Natural killer cell treated with Interleukin-12 subunit alpha and Interleukin-12 subunit beta and Interleukin-15 and Interleukin-18, amount 100 ng/mL, for 72 hours (primary cell): ENCODE results near the gene PRKG1. TPM values are rescaled to one million over a fixed set of nuclear protein-coding genes. Genes with fewer than 3 reads are reported as not detected.
"Not testable (repeated sequence)": the region's sequence is repeated elsewhere in the genome, so short reads cannot be mapped to it uniquely, and the experiment has no call there.

ENCODE experiments used
- ATAC-seq, 2 donors: fragments of 150-1000 bp; cut with Tn5 transposase in 1 of 2; sonication (Bioruptor Pico), chemical (Tn5 transposase) in 1 of 2; 2 replicates each; pipeline ENCODE4 v1.10.0; 2021
- DNase-seq: peaks from one replicate; pipeline ENCODE4 v3.0.0; 2022; ENCODE audit warnings: low spot score
- H3K27ac Mint-ChIP-seq, 2 donors: 1 replicate in 1 of 2; 2 replicates in 1 of 2; pipeline ENCODE4 v1.8.0; 2022; ENCODE audit warnings: mixed read lengths in 2 of 2, mild to moderate bottlenecking in 1 of 2, moderate library complexity in 1 of 2
- H3K27me3 Mint-ChIP-seq, 2 donors: 1 replicate in 1 of 2; 2 replicates in 1 of 2; pipeline ENCODE4 v1.8.0; 2022; ENCODE audit warnings: mixed read lengths in 2 of 2
- H3K36me3 Mint-ChIP-seq: one replicate; pipeline ENCODE4 v1.8.0; 2022; ENCODE audit warnings: mixed read lengths
- H3K4me1 Mint-ChIP-seq, 2 donors: 1 replicate in 1 of 2; 2 replicates in 1 of 2; pipeline ENCODE4 v1.8.0; 2022; ENCODE audit warnings: low read depth in 2 of 2, mixed read lengths in 2 of 2, mild to moderate bottlenecking in 1 of 2
- H3K4me3 Mint-ChIP-seq: one replicate; pipeline ENCODE4 v1.8.0; 2022; ENCODE audit warnings: mixed read lengths
- H3K9me3 Mint-ChIP-seq: 2 replicates; pipeline ENCODE4 v1.8.0; 2022; ENCODE audit warnings: mixed read lengths
- total RNA-seq, 2 donors: library from RNA; stranded (reverse); gene quantifications; one replicate each; pipeline ENCODE4 v1.2.3, GENCODE V29; 2022

The PRKG1 gene
- total RNA-seq, 2 donors from 2014 or later, result 0.10 TPM; not detected in 1

DNA sequence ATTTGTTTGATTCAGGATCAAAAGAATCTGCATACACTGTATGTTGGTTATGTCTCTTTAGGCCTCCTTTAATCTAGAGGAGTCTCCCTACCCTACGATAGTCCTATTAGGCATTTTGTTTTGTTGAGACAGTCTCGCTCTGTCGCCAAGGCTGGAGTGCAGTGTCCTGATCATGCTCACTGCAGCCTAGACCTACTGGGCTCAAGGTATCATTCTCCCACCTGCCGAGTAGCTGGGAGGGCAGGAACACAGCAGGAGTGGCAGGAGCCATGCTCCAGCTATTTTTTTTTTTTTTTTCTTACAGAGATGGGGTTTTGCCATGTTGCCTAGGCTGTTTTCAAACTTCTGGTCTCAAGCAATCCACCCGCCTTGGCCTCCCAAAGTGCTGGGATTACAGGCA lies 1116.8 kb downstream of the PRKG1 start:
- Mint-ChIP-seq H3K4me3 (no peak overlapping the region), H3K27me3 (no peaks in the 10 kb centered on the region), H3K27ac (no peak overlapping the region), H3K4me1 (no peaks in the 10 kb centered on the region), H3K36me3 (no peaks in the 10 kb centered on the region), H3K9me3 (no peaks in the 10 kb centered on the region)
- no peak for ATAC-seq
- no peak for DNase-seq

GRCh38 chr10:52194191-52194590 lies 1119.9 kb downstream of the PRKG1 start:
- H3K36me3 Mint-ChIP-seq, result no peaks in the 10 kb centered on the region
- no peak overlapping the region for H3K27ac Mint-ChIP-seq
- H3K27me3 Mint-ChIP-seq, result no peaks in the 10 kb centered on the region
- H3K9me3 Mint-ChIP-seq, result no peaks in the 10 kb centered on the region
- no peaks in the 10 kb centered on the region for H3K4me1 Mint-ChIP-seq
- DNase-seq (no peak), ATAC-seq (no peak)
- no peak overlapping the region for H3K4me3 Mint-ChIP-seq

DNA sequence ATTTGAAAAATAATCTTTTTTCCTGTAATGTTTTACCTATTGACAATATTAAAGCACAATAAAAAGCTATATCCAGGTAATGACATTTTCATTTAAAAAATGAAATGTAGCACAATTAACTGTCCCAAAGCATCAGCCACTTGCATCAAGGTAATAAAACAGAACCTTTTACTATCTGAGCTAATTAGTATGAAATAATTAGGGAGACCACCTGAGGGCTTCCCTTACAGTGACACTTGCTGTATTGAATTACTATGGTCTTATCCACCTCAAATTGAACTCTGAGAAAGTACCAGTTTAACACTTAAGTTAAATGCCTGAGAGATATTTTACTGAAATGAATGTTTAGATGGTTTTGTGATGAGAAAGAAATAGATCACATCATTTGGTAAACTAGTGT lies 1120.4 kb downstream of the PRKG1 start:
- H3K27me3 Mint-ChIP-seq, result no peaks in the 10 kb centered on the region
- no peaks in the 10 kb centered on the region for H3K4me1 Mint-ChIP-seq
- H3K4me3 Mint-ChIP-seq, result no peak overlapping the region
- no peak overlapping the region for H3K27ac Mint-ChIP-seq
- no peaks in the 10 kb centered on the region for H3K9me3 Mint-ChIP-seq
- ATAC-seq, result no peak
- DNase-seq, result no peak
- H3K36me3 Mint-ChIP-seq, result no peaks in the 10 kb centered on the region

DNA sequence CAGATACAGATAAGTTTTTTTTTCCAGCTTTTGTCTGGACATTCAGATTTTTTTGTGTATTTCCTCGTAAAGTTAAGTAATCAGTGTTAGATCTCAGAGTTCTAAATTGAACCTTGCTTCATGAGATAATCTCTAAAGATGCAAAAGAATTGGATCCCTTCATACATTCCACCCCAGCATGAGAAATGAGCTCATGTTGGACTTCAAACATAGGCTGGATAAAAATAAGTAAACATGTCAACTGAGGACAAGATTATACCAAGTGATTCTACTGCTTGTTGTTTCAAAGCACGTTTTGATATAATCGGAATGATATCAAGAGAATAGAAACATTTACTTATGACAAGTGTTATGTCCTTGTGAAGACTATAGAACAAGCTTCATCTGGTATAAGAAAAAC lies 1122.8 kb downstream of the PRKG1 start:
- Mint-ChIP-seq H3K4me3 (no peak overlapping the region), H3K9me3 (no peaks in the 10 kb centered on the region), H3K27me3 (no peaks in the 10 kb centered on the region), H3K4me1 (no peaks in the 10 kb centered on the region), H3K36me3 (no peaks in the 10 kb centered on the region), H3K27ac (no peak overlapping the region)
- no peak for ATAC-seq
- no peak for DNase-seq

DNA sequence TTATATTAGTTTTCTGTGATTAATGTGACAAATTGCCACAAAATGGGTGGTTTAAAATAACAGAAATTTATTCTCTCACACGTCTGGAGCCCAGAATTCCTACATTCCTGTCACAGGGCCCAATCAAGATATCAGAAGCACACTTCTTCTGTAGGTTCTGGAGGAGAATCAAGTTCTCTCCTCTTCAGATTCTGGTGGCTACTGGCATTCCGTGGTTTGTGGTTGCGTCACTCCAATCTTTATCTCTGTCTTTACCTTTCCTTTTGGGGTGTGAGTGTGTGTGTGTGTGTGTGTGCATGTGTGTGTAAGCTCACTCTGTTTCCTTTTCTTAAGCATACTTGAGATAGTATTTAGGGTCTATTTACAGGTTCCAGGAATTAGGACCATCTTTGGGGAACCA lies 1124.3 kb downstream of the PRKG1 start:
- H3K36me3 Mint-ChIP-seq, result no peaks in the 10 kb centered on the region

GRCh38 chr10:52204906-52205305 lies 1130.6 kb downstream of the PRKG1 start:
- ATAC-seq, H3K4me3 Mint-ChIP-seq, H3K36me3 Mint-ChIP-seq, H3K27me3 Mint-ChIP-seq, DNase-seq, H3K4me1 Mint-ChIP-seq, H3K27ac Mint-ChIP-seq, H3K9me3 Mint-ChIP-seq: not testable (repeated sequence)

More for the DNA sequence above, 1124.3 kb downstream of the PRKG1 start:
- no peaks in the 10 kb centered on the region for H3K4me1 Mint-ChIP-seq
- H3K27ac Mint-ChIP-seq, result no peak overlapping the region
- H3K9me3 Mint-ChIP-seq, result peaks cover 2% of the 10 kb centered on the region
- ATAC-seq (no peak), DNase-seq (no peak)
- H3K4me3 Mint-ChIP-seq, result no peak overlapping the region
- H3K27me3 Mint-ChIP-seq, result no peaks in the 10 kb centered on the region

- Mint-ChIP-seq H3K36me3 (no peaks in the 10 kb centered on the region), H3K4me1 (no peaks in the 10 kb centered on the region), H3K4me3 (no peak overlapping the region), H3K27ac (no peak overlapping the region), H3K9me3 (peaks cover 4% of the 10 kb centered on the region), H3K27me3 (peaks cover 0 to 2% of the 10 kb centered on the region in 2 donors)
- no peak for ATAC-seq
- no peak for DNase-seq
Measured at GRCh38 chr10:52208365-52208764, 1134.1 kb downstream of the PRKG1 start.

DNA sequence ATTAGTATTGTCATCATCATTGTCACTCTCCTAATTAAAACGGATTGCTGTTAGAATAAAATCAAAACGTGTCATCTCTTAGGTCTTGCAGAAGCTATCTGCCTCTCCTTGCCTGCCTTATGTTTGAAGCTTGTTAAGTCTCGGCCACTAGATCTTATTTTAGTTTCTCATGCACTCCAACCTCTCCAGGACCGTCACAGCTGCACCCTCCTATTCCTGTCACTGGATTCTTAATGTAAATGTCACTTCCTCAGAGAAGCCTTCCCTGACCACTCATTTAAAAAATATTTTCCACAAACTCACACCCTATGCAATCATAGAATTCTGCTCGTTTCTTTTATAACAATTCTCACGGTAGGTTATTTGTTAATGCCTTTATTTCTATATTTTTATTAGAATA lies 1135.9 kb downstream of the PRKG1 start:
- DNase-seq (no peak), ATAC-seq (no peak)
- Mint-ChIP-seq H3K27me3 (no peaks in the 10 kb centered on the region), H3K36me3 (no peaks in the 10 kb centered on the region), H3K4me3 (no peak overlapping the region), H3K4me1 (no peaks in the 10 kb centered on the region), H3K9me3 (no peaks in the 10 kb centered on the region), H3K27ac (no peak overlapping the region)

DNA sequence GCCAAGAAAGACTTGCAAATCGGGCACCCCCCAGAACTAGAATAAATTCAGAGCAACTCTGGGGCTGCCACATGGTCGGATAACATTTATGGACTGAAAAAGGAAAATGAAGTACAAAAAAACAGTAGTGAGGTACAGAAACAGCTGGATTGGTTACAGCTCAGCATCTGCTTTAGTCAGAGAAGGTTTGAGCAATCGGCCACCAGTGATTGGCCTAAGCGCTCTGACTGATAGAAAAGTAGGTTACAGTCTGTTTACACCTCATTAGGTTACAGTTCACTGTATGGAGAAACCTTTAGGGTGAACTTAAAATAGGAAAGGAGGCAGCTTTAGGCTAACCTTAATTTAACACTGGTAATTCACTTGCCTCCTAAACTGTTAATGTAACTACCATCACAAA lies 1137.8 kb downstream of the PRKG1 start:
- no peaks in the 10 kb centered on the region for H3K27me3 Mint-ChIP-seq
- H3K4me3 Mint-ChIP-seq, result no peak overlapping the region
- H3K27ac Mint-ChIP-seq, result no peak overlapping the region
- no peaks in the 10 kb centered on the region for H3K36me3 Mint-ChIP-seq
- no peaks in the 10 kb centered on the region for H3K9me3 Mint-ChIP-seq
- H3K4me1 Mint-ChIP-seq, result no peaks in the 10 kb centered on the region
- DNase-seq, result no peak
- no peak for ATAC-seq

GRCh38 chr10:52212802-52213201 lies 1138.5 kb downstream of the PRKG1 start:
- Mint-ChIP-seq H3K4me1 (no peaks in the 10 kb centered on the region), H3K4me3 (no peak overlapping the region), H3K36me3 (no peaks in the 10 kb centered on the region), H3K27me3 (no peaks in the 10 kb centered on the region), H3K27ac (no peak overlapping the region), H3K9me3 (no peaks in the 10 kb centered on the region)
- no peak for ATAC-seq
- no peak for DNase-seq

- no peaks in the 10 kb centered on the region for H3K4me1 Mint-ChIP-seq
- H3K27me3 Mint-ChIP-seq, result no peaks in the 10 kb centered on the region
- ATAC-seq (no peak), DNase-seq (no peak)
- H3K9me3 Mint-ChIP-seq, result no peaks in the 10 kb centered on the region
- no peak overlapping the region for H3K4me3 Mint-ChIP-seq
- no peaks in the 10 kb centered on the region for H3K36me3 Mint-ChIP-seq
- H3K27ac Mint-ChIP-seq, result no peak overlapping the region
Measured at GRCh38 chr10:52213321-52213752, 1139.0 kb downstream of the PRKG1 start.

DNA sequence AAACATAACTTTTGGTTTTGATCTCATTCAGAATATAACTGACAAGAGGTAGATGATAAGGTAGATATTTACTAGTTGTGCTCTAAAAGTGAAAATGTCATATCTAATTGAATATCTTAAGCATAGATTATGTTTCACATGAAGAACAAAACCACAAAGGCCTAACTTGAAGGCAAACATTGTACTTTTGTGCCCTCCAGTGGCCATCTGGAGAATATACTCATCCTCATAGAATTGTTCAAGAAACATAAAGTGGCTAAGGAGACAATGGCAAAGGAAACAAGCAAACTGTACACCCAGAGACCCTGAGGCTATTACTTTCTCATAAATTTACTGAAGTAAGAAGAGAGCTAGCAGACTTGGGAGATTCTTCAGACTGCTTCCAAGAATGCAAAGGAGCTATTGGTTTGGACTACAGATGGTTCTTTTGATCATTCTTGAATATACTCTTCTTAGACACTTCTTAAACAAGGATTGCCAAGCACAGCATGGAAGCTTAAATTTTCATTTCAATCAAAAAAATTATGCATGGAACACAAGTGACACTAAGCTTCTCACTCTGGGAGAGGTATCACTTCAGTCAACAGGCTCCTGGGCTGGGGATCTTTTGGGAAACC lies 1141.6 kb downstream of the PRKG1 start:
- H3K4me1 Mint-ChIP-seq, result no peaks in the 10 kb centered on the region
- H3K4me3 Mint-ChIP-seq, result no peak overlapping the region
- no peaks in the 10 kb centered on the region for H3K27me3 Mint-ChIP-seq
- H3K36me3 Mint-ChIP-seq, result no peaks in the 10 kb centered on the region
- ATAC-seq (no peak), DNase-seq (no peak)
- no peak overlapping the region for H3K27ac Mint-ChIP-seq
- no peaks in the 10 kb centered on the region for H3K9me3 Mint-ChIP-seq

DNA sequence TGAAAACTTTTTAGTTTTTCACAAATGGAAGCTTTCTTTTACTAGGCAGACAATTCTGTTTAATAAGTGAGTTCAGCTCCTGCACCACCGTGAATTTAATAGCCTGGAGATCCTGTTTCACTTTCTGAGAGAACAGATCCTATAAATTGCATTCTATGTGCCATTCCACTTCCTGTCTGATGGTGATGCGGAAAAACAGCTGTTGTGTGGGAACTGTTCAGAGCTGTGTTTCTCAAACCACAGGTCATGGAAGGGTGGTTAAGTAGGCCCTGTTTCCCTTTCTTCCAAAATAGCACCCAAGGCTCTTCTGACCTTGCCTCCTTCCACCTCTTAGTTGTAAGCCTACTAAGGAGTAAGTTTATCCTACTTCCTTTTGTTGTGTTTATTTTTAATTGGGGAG lies 1142.6 kb downstream of the PRKG1 start:
- Mint-ChIP-seq H3K9me3 (no peaks in the 10 kb centered on the region), H3K4me1 (no peaks in the 10 kb centered on the region), H3K36me3 (no peaks in the 10 kb centered on the region), H3K27ac (no peak overlapping the region), H3K4me3 (no peak overlapping the region), H3K27me3 (no peaks in the 10 kb centered on the region)
- DNase-seq, result no peak
- no peak for ATAC-seq

- Mint-ChIP-seq H3K27me3 (no peaks in the 10 kb centered on the region), H3K4me3 (no peak overlapping the region), H3K4me1 (no peaks in the 10 kb centered on the region), H3K36me3 (no peaks in the 10 kb centered on the region), H3K27ac (no peak overlapping the region), H3K9me3 (no peaks in the 10 kb centered on the region)
- ATAC-seq (no peak), DNase-seq (no peak)
Measured at GRCh38 chr10:52217531-52217930, 1143.2 kb downstream of the PRKG1 start.

GRCh38 chr10:52220947-52221346 lies 1146.7 kb downstream of the PRKG1 start:
- Mint-ChIP-seq H3K9me3 (peaks cover 5% of the 10 kb centered on the region), H3K27me3 (no peaks in the 10 kb centered on the region), H3K27ac (no peak overlapping the region), H3K4me1 (no peaks in the 10 kb centered on the region), H3K4me3 (no peak overlapping the region), H3K36me3 (no peaks in the 10 kb centered on the region)
- DNase-seq, result no peak
- ATAC-seq, result no peak
